OCI-LY7 (cell line): Measurements from ENCODE around the gene CRYL1.

Experiments used
- CTCF ChIP-seq: fragments of 200-600 bp; sonication (generic); conservative IDR thresholded peaks from 2 replicates; pipeline ENCODE4 v1.5.1; 2014; ENCODE audit warnings: mild to moderate bottlenecking, antibody characterized with exemption, low read length, moderate library complexity, mixed read lengths
- EZH2phosphoT487 ChIP-seq: fragments of 200-600 bp; sonication (generic); IDR thresholded peaks from 2 replicates; pipeline ENCODE4 v1.6.1; 2018; ENCODE audit warnings: low read depth, borderline replicate concordance, mild to moderate bottlenecking, mixed run types, antibody characterized with exemption, low read length, moderate library complexity, mixed read lengths

- TF ChIP-seq EZH2phosphoT487 (no peak), CTCF (no peak)
These were observed 165.6 kb downstream of the CRYL1 start for GRCh38 chr13:20360041-20360491.
